HG02884 (cell line): ENCODE measurements around the gene NR2C2.
"Not testable (repeated sequence)": the region's sequence is repeated elsewhere in the genome, so short reads cannot be mapped to it uniquely, and the experiment has no call there.

ENCODE experiments used
- ATAC-seq: cut with Tn5 transposase; IDR thresholded peaks from one replicate; pipeline ENCODE4 v1.9.1; 2021; ENCODE audit warnings: mild to moderate bottlenecking, moderate library complexity; ENCODE audit not compliant: unreplicated experiment

Gene NR2C2

DNA sequence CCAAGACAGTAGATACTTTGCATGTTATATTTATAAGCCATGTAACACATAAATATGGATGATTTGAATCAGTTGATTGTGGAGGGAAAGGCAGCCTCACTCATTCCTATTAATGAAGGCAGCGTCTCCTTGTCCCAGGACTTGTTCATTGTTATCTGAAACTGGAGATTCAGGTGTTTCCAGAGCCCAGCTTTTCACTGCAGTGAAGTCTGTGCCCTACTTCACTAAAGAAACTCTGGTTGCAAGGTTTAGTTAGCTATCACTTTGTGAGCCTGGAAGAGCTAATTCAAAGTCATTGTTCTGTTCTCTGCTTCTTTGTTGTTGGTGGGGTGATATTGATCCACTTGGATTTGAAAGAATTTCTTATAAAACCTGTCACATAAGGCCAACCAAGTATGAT, 9.8 kb downstream of the NR2C2 start:
- ATAC-seq, result no peak

DNA sequence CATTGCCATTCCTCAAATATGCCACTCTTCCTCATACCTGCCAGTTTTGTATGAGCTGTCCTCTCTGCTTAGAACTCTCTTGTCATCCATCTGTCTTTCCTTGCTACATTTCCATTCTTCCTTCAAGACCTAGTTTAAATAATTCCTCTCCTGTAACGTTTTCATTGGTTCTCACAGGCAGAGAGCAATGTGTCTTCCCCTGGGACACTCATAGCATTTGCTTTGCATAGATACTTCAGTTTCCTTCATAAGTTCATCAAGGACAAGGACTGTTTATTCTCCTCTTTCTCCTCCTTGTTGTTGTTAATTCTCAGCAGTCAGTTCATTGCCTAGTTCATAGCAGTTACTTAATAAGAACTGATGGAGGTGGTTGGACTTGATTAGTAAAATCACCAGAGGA, 10.5 kb downstream of the NR2C2 start:
- no peak for ATAC-seq

DNA sequence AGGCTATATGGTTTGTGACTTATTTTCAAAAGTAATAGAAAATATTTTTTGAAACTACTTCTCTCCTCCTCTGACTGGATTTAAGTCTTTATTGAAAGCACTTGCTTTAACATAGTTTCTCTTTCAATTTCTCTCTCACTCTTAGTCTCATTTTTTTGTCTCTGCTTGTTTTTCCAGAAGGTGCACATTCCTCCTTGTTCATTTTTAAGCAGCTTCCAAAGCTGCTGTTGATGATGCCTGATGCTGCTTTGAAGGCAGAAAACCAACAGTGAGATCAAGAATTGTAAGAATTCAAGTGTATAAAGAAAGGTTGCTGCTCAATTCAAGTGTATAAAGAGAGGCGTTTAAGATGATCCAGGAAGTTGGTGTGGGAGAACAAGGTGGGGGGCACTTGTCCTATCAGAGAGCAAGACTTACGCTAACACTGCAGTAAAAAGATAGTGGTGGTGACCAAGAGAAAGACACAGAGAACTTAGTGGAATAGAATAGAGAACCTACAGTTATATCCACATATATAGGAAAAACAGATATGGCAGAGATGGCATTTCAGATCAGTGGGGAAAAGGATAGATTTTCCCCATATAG, 12.1 kb downstream of the NR2C2 start:
- peak; percentile 44 for ATAC-seq

DNA sequence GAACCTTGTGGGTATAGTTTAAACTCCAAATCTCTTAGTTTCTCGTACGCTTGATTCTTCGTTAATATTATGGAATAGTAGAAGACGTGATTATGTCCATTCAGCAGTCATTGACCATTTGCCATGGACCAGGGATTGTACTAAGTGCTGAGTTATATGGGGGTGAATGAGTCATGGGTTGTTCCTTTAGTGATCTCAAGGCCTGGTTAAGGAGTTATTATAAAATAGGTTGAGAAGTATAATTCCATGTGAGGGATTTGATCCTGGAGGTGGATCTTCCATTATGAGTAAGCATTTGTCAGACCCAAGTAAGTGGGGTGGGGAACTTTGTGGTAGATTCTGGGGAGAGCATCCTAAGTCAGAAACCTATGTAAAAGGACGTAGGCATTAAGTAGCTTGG, 15.4 kb downstream of the NR2C2 start:
- no peak for ATAC-seq

DNA sequence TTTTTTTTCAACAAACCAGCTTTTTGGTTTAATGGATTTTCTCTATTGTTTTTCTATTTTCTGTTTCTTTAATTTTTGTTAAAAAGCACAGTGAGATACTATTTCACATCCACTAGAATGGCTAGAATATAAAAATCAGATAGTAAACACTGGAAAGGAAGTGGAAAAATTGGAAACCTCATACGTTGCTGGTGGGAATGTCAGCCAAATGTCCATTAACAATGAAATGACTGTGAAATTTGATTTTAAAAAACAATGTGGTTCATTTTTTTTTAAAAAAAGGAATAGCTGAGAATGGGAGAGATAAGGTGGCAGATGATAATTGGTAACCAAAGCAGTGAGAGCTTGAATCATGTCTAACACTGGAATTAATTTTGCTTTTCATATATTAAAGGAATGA, 19.9 kb downstream of the NR2C2 start:
- ATAC-seq, result no peak

DNA sequence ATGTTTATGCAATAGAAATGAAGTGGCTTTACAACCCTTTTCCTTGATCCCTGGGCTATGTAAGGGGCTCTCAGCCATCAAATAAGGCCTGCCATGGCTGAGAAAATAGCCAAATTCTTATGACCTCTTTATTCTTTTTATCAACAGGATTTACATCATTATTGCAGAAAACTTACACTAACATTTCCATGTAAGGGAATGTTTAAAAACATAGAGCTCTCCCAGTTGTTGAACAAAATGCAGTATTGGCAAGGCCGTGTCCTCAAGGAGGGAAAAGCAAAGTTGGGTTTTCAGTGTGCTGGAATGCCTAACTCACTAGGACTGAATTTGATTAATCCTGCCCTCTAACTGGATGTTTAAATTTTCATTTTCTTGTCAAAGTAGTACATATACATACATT, 22.3 kb downstream of the NR2C2 start:
- ATAC-seq, result no peak

DNA sequence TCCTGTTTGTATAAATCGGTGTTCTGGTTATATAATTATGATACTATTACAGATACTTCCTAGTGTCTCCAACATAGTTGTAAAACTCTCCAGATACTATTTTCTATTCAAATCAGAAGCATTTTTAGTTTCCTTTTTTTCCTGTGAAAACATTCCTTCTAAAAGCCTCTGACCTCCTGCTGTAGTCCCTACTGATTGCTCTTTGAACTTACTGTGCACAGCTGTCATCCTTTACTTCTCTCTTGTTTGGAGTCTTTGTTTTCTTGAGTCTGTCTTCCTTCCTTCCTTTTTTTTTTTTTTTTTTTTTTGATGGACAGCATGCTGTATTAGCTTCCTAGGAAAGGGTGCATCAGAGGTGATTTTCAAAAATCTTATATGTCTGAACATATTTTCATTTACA, 28.9 kb downstream of the NR2C2 start:
- no peak for ATAC-seq

DNA sequence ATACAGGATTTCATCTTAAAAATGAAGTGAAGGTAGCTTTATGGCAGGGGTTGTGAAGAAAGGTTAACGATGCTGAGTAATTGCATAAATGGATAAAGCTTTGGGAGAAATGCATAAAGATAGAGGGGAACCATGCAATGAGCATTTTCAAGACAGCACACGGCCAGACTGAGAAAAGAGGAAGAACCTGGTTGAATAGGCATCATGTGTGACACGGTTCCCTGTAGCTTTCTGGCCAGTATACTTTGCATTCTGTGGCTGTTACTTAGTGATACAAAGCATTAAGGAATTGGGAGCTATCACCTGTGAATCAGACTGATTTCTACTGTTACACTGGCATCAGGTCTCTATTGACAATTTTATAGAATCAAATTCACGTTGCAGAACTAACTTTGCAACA, 33.3 kb downstream of the NR2C2 start:
- ATAC-seq, result no peak

DNA sequence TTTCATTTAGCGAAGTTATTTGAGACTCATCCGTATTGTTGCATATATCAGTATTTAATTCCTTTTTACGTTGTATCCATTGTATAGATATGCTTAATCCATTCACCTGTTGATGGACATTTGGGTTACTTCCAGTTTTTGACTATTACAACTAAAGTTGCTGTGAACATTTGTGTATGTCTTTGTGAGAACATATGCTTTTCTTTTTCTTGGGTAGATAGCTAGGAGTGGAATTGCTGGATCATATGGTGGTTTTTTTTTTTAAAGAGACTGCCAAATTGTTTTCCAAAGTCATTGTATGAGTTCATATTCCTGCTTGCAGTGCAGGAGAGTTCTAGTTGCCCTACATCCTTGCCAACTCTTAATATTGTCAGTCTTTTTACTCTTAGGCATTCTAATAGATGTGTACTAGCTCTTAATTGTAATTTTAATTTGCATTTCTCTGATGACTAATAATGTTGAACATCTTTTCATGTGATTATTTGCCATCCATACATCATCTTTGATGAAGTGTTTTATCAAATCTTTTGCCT, 37.3 kb downstream of the NR2C2 start:
- ATAC-seq, result no peak

DNA sequence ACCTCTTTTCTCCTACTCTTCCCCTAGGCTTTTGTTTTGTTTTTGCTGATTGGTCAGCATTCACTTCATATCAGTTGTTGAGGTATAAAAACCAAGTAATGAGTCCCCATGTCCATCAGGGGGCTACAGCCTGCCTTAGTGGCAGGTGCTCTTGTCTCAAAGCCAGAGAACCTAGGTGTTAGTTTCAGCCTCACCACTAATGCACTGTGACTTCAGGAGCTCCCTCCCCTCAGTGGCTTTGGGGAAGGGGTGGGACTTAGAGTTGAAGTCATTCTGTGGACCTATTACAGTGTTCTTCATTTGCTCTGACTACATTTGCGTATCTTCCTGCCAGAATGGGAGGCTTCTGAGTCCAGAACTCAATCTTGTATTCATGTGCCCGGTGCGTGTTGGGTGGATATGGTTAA, 41.6 kb downstream of the NR2C2 start:
- peak; percentile 100 for ATAC-seq

DNA sequence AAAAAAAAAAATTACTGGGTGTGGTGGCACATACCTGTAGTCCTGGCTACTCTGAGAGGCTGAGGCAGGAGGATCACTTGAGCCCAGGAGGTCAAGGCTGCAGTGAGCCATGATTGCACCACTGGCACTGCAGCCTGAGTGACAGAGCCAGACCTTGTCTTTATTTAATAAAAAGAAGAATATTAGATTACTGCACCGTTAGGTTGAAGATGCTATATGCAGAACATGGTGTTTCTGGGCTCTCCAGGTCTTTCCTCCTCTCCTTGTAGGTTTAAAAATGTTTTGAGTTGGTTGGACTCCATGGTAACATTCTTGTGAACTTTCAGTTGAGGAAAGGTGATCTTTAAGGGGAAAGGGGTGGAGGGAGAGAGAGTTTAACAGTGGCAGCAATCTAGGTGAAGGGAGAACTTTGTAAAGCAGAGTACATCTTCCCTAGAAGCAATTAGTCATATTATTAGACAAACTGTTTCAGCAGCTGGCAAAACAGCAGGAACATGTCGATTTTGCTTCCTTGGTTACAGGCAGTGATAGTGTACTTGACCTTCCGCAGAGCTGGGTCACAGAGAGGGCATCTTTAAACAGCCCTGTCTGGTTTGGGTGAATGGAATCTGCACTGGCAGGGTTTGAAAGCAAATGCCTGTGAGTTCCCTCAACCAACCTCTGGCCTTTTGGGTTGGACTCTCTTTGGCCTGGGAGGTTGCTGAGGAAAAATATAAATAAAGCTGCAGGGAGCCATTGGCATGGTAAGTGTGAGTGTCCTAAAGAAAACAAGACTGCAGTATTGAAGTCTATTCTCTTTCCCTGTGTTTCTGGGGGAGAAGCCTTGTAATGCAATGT, 42.8 kb downstream of the NR2C2 start:
- no peak for ATAC-seq

DNA sequence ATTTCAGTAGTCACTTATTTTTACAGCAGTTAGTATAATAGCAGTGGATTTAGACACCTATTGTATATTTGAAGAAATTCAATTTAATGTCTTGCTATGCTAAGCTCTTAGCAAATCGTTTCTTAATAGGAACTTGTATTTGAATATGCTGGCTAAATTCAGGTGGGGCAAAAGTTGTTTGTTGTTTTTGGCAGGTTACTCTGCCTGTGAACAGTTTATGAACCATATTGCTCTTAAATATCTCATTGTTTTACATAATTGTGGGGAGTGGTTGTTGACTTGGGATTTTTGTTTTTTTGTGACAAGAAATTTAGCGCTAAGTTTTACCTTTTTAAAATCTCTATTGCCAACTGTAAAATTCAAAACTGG, 43.4 kb downstream of the NR2C2 start:
- ATAC-seq, result no peak

DNA sequence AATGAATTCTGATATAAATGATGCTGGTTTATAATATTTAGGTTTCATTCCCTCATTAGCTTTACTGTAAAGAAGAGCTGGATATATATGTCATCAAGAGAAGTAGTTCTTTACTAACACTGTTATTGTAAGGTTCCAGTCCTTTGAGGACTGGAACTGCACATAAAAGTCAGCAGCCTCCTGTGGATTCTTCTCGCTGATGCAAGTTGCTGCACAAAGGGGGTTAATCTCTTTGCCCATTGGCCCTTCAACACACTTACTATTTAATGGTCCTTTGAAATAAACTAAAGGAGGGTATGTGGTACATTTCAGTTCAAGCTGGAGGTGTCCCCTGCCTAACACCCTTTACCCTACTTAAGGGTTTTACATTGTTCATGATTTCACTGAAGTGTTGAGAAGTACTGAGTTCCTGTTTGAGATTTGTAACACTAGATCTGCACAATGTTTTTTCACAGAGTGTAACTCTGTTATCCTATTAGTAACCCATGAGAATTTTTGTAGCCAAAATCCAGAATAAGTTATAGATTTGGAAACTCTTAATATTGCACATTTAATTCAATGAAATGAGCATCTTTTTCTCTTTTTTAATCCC, 43.9 kb downstream of the NR2C2 start:
- ATAC-seq, result no peak

DNA sequence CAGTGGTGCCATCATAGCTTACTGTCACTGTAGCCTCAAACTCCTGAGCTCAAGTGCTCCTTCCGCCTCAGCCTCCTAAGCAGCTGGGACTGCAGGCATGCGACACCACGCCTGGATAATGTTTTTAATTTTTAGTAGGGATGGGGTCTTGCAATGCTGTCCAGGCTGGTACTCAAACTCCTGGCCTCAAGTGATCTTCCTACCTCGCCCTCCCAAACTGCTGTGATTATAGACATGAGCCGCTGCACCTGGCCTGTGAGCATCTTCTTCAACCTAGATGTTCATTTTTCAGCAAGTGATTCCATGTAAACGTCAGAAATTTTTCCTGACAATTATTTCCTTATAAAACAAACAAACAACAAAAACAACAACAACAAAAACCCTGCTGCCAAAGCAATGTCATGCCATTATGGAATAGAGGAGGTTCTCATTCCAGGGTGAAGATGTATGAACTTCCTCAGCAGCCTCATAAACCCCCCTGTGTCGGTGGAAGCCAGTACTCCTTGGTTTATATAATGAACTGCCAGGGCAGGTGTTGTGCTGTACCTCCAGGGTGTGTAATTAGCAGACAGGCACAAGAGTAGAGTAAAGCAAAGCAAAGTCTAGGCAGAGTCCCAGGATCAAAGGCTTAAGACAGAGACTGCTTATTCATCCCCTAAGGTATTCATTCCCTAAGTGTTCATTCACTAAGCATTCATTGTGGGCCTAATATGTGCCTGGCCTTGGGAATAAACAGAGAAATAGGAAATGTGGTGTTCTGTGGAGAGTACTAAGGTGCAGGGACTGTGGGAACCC, 44.6 kb downstream of the NR2C2 start:
- ATAC-seq, result no peak

DNA sequence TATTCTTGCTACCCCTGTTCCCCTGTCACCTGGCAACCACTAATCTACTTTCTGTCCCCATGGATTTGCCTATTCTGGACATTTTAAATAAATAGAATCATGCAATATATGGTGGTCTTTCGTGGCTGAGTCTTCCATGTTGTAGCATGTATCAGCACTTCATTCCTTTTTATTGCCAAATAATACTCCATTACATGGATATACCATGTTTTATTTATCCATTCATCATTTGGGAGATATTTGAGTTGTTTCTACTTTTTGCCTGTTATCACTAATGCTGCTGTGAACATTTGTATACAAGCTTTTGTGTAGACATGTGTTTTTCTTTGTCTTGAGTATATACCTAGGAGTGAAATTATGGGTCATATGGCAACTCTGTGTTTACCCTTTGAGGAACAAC, 50.6 kb downstream of the NR2C2 start:
- ATAC-seq, result no peak

DNA sequence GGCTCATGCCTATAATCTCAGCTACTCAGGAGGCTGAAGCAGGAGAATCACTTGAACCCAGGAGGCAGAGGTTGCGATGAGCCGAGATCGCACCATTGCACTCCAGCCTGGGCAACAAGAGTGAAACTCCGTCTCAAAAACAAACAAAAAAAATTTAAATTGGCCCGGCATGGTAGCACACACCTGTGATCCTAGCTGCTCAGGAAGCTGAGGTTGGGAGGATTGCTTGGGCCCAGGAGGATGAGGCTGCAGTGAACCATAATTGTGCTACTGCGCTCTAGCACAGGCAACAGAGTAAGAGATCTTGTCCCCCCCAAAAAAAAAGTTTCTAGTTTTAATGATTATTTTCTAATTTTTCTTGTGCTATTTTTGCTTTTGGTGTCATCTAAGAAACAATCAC, 51.8 kb downstream of the NR2C2 start:
- ATAC-seq, result not testable (repeated sequence)

DNA sequence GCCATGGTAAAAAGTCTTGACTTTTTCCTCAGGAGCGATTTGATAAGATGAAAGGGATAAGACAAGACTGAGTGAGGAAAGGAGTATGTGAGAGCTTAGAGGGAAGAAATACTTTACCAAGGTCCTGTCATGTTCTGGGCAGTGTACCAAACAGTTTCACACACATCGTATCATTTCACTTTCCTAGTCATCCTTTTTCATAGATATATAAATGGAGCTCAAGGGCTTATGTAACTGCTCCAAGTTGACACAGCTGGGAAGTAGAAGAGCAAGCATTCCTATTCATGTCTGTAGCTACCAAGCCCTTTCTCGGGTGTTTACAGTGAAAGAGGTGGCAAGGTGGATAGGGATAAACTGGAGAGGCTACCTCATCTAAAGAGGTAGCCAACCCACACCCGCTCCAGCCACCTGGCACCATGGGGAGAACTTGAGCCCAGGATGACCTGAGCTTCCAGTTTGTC, 60.3 kb downstream of the NR2C2 start:
- ATAC-seq, result no peak

DNA sequence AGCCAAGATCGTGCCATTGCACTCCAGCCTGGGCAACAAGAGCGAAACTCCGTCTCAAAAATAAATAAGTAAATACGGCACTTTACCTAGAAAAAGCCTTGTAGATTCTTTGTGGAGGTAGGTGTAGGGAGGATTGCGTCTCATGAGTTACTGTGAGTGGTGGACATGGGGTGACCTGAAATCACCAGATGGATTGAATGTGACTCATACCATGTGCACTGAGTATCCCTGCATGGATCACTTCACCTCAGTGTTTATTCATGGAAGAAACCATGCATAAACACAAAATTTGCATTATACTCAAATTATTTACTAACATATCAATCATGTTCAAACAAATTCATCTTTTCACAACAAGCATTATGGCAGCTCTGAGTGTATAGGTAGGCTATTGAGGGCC, 61.8 kb downstream of the NR2C2 start:
- no peak for ATAC-seq

DNA sequence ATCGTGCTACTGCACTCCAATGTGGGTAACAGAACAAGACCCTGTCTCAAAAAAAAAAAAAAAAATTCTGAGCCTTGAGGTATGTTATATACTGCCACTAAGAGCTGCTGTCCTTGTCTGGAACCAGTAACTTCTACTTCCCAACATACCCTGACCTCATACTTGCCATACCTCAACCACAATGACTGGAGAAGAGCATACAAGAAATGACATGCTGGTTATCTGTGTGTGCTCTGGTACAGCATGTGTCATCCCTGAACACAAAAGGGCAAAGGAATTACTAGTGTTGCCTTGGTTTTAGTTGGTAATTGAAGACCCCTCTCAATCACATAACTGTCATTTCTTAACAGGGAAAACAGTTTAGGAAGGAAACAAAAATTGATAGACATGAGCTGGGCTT, 63.3 kb downstream of the NR2C2 start:
- no peak for ATAC-seq

DNA sequence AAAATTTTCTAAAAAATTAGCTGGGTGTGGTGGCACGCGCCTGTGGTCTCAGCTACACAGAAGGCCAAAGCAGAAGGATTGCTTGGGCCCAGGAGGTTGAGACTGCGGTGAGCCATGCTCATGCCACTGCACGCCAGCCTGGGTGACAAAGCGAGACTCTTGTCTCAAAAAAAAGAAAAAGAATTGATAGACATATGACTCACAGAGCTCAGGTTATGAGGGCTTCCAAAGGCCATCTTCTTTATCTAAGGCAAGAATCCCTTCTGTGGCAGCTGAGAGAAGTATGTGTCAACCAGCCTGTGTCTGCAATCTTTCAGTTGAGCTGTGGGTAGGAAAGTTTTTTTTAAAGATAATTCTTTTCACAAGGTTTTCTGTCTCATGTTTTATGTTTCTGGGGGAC, 63.8 kb downstream of the NR2C2 start:
- ATAC-seq, result no peak

DNA sequence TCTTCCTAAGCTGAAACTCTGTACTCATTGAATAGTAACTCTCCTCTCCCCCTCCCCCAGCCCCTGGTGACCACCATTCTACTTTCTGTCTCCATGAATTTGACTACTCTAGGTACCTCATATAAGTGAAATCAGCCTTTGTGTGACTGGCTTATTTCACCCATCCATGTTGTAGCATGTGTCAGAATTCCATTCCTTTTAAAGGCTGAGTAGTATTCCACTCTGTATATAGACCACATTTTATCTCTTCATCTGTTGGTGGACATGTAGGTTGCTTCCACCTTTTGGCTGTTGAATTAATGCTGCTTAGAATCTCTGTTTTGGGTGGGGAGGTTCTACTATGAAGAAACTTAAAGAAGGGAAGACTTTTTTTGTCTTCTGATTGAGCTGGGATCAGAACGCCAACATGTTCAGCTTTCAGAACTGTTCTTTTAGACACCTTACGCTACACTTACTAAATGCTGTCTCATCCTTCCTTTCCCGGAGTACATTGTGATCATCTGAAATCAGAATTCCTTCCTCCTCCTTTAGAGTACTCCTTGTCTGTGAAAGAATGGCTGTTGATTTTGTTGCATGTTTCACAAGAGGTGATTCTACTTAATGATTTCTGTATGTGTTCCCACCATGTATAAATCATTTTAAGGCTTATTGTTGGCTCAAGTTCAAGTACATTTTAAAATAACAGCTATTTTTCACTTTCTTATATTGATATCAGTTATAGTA, 67.4 kb downstream of the NR2C2 start:
- no peak for ATAC-seq
